OCI-LY7 (cell line): ENCODE measurements around the gene GALP. TPM values are rescaled to one million over a fixed set of nuclear protein-coding genes. Genes with fewer than 3 reads are reported as not detected.
"Not testable (repeated sequence)": the region's sequence is repeated elsewhere in the genome, so short reads cannot be mapped to it uniquely, and the experiment has no call there.

Source experiments
- Bru-seq: library from RNA; stranded (reverse); fragments of 400-500 nt; gene quantifications from one replicate; lab custom pipeline; 2021; lab: Mats Ljungman, UMichigan
- BruChase-seq, 2 experiments: library from RNA; stranded (reverse); fragments of 400-500 nt; gene quantifications; one replicate each; lab custom pipeline; 2021; lab: Mats Ljungman, UMichigan
- BruUV-seq: library from RNA; stranded (reverse); fragments of 400-500 nt; replicated peaks from 2 replicates; lab custom pipeline; 2021; lab: Mats Ljungman, UMichigan
- CTCF ChIA-PET: fragments of 300-600 bp; sonication (Branson Sonifier 250); formaldehyde crosslinking; loops from one replicate; lab custom pipeline; 2022; ENCODE audit warnings: antibody characterized with exemption; ENCODE audit not compliant: unreplicated experiment; lab: Charles Lee
- POLR2A ChIA-PET: fragments of 300-600 bp; sonication (Branson Sonifier 250); formaldehyde crosslinking; loops from one replicate; lab custom pipeline; 2022; ENCODE audit warnings: antibody characterized with exemption; lab: Charles Lee
- DNase-seq: peaks from one replicate; pipeline ENCODE4 v3.0.0-alpha.2; 2015; ENCODE audit warnings: low spot score
- H2AFZ ChIP-seq: fragments of 200-600 bp; sonication (generic), shearing (Covaris generic); 2 replicates; pipeline ENCODE4 v1.6.1; 2014; ENCODE audit warnings: mild to moderate bottlenecking, antibody characterized with exemption, low read length, moderate library complexity
- H3K27ac ChIP-seq: fragments of 200-600 bp; sonication (generic); 2 replicates; pipeline ENCODE4 v1.5.1; 2014; ENCODE audit warnings: mixed run types, low read depth, mild to moderate bottlenecking, moderate library complexity, low read length, inconsistent platforms; ENCODE audit not compliant: poor library complexity, severe bottlenecking
- H3K36me3 ChIP-seq: fragments of 200-600 bp; sonication (generic); 2 replicates; pipeline ENCODE4 v1.6.1; 2014; ENCODE audit warnings: mild to moderate bottlenecking, antibody characterized with exemption, low read length, moderate library complexity, mixed read lengths; ENCODE audit not compliant: insufficient read depth
- H3K4me1 ChIP-seq: fragments of 200-600 bp; sonication (generic); 2 replicates; pipeline ENCODE4 v1.5.1; 2014; ENCODE audit warnings: mild to moderate bottlenecking, low read length; ENCODE audit not compliant: insufficient read depth, poor library complexity, severe bottlenecking
- H3K4me2 ChIP-seq: fragments of 200-600 bp; sonication (generic); 2 replicates; pipeline ENCODE4 v1.6.1; 2014; ENCODE audit warnings: mild to moderate bottlenecking, low read length
- H3K4me3 ChIP-seq: fragments of 200-600 bp; sonication (generic); 2 replicates; pipeline ENCODE4 v1.5.1; 2014; ENCODE audit warnings: mild to moderate bottlenecking, low read depth, low read length; ENCODE audit not compliant: poor library complexity, severe bottlenecking
- H3K79me2 ChIP-seq: fragments of 200-600 bp; sonication (generic); 2 replicates; pipeline ENCODE4 v1.6.1; 2016; ENCODE audit warnings: low read depth, mild to moderate bottlenecking, low read length, moderate library complexity, mixed read lengths; ENCODE audit not compliant: insufficient read depth
- H3K9me2 ChIP-seq: fragments of 200-600 bp; sonication (generic); 2 replicates; pipeline ENCODE4 v1.6.1; 2016; ENCODE audit warnings: mild to moderate bottlenecking, low read length, mixed read lengths; ENCODE audit not compliant: insufficient read depth
- H3K9me3 ChIP-seq: fragments of 200-600 bp; sonication (generic); 2 replicates; pipeline ENCODE4 v1.6.1; 2014; ENCODE audit warnings: mild to moderate bottlenecking, mixed run types, low read length, mixed read lengths
- H4K20me1 ChIP-seq: fragments of 200-600 bp; sonication (generic); 2 replicates; pipeline ENCODE4 v1.6.1; 2014; ENCODE audit warnings: mild to moderate bottlenecking, antibody characterized with exemption, low read length, moderate library complexity, mixed read lengths; ENCODE audit not compliant: insufficient read depth
- EZH2phosphoT487 ChIP-seq: fragments of 200-600 bp; sonication (generic); IDR thresholded peaks from 2 replicates; pipeline ENCODE4 v1.6.1; 2018; ENCODE audit warnings: low read depth, borderline replicate concordance, mild to moderate bottlenecking, mixed run types, antibody characterized with exemption, low read length, moderate library complexity, mixed read lengths
- intact Hi-C: fragments of 100-400 bp; cut with micrococcal nuclease; formaldehyde crosslinking; loops from one replicate; pipeline ENCODE4 v1.10.0; 2022; ENCODE audit not compliant: unreplicated experiment
- long read RNA-seq: library from polyadenylated mRNA; stranded (forward); transcript quantifications from one replicate; pipeline ENCODE4 v2.0.0, GENCODE V29; 2022
- total RNA-seq, 2 experiments: library from RNA; depleted of rRNA in 1 of 2; stranded (reverse); fragments of >200 nt in 1 of 2; shearing (Covaris generic) in 1 of 2; gene quantifications; 2 replicates each; pipeline ENCODE4 v1.2.3, GENCODE V29; 2014 to 2022
- TF ChIP-seq, protein P1 (sequence below): fragments of 200-600 bp; sonication (generic); conservative IDR thresholded peaks from 2 replicates; pipeline ENCODE4 v1.5.1; 2014; ENCODE audit warnings: mild to moderate bottlenecking, antibody characterized with exemption, low read length, moderate library complexity, mixed read lengths

Gene GALP
- not detected in 2 replicates for total RNA-seq (2014; rRNA removed; shearing (Covaris generic))
- total RNA-seq (2022): not detected in 2 replicates
- Bru-seq, nascent RNA: not detected
- percentile 10 among the genes with signal in this experiment for BruChase-seq, experiment 1, labeled RNA remaining after a 6-hour chase
- BruChase-seq, experiment 2, labeled RNA remaining after a 2-hour chase: percentile 6 among the genes with signal in this experiment
- long read RNA-seq: 0 reads

DNA sequence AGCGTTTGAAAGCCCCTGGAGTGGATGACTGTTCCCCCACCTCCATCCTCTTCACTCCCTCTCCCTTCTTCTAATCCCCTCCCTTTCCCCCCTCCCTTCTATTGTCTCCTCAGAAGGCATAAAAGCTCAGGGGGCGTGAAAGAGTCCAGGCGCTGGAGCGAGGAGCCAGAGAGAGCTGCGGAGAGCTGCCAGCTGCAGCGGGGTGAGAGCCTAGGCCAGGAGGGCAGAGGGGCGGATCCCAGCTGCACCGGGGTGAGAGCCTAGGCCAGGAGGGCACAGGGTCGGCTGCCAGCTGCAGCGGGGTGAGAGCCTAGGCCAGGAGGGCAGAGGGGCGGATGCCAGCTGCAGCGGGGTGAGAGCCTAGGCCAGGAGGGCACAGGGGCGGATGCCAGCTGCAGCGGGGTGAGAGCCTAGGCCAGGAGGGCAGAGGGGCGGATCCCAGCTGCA lies at the start of gene GALP:
Gene GALP, plus strand, starts transcription at position 148 of the 447 bp plus-strand sequence. CDS start 1,101 bp downstream, outside the sequence.
- H2AFZ ChIP-seq, CTCF ChIA-PET, H4K20me1 ChIP-seq, H3K9me3 ChIP-seq, H3K36me3 ChIP-seq, H3K4me3 ChIP-seq, BruUV-seq, H3K4me2 ChIP-seq, H3K79me2 ChIP-seq, intact Hi-C loops, POLR2A ChIA-PET, H3K9me2 ChIP-seq, H3K27ac ChIP-seq, H3K4me1 ChIP-seq, DNase-seq: not testable (repeated sequence)

GRCh38 chr19:56126983-56127780 lies 48.6 kb upstream of the GALP start:
- Histone ChIP-seq H3K36me3 (no peaks in the 10 kb centered on the region), H2AFZ (no peak overlapping the region), H3K4me2 (no peak overlapping the region), H3K4me3 (no peak overlapping the region), H3K79me2 (no peaks in the 10 kb centered on the region), H3K4me1 (peaks cover 1% of the 10 kb centered on the region), H3K27ac (no peak overlapping the region), H4K20me1 (no peaks in the 10 kb centered on the region), H3K9me2 (no peaks in the 10 kb centered on the region), H3K9me3 (no peaks in the 10 kb centered on the region)
- BruUV-seq: no TSS peak
- no peak for TF ChIP-seq EZH2phosphoT487
- TF ChIP-seq, protein P1, sequence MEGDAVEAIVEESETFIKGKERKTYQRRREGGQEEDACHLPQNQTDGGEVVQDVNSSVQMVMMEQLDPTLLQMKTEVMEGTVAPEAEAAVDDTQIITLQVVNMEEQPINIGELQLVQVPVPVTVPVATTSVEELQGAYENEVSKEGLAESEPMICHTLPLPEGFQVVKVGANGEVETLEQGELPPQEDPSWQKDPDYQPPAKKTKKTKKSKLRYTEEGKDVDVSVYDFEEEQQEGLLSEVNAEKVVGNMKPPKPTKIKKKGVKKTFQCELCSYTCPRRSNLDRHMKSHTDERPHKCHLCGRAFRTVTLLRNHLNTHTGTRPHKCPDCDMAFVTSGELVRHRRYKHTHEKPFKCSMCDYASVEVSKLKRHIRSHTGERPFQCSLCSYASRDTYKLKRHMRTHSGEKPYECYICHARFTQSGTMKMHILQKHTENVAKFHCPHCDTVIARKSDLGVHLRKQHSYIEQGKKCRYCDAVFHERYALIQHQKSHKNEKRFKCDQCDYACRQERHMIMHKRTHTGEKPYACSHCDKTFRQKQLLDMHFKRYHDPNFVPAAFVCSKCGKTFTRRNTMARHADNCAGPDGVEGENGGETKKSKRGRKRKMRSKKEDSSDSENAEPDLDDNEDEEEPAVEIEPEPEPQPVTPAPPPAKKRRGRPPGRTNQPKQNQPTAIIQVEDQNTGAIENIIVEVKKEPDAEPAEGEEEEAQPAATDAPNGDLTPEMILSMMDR: no peak
- intact Hi-C loops: no loop called here
- no peak for DNase-seq
- ChIA-PET CTCF (no interaction called here), POLR2A (no interaction called here)

GRCh38 chr19:56130006-56130405 lies 45.8 kb upstream of the GALP start:
- Histone ChIP-seq H3K36me3 (no peaks in the 10 kb centered on the region), H3K4me2 (no peak overlapping the region), H3K9me2 (no peaks in the 10 kb centered on the region), H3K4me3 (no peak overlapping the region), H3K9me3 (no peaks in the 10 kb centered on the region), H3K79me2 (no peaks in the 10 kb centered on the region), H4K20me1 (no peaks in the 10 kb centered on the region), H2AFZ (no peak overlapping the region), H3K27ac (no peak overlapping the region), H3K4me1 (no peaks in the 10 kb centered on the region)
- POLR2A ChIA-PET: no interaction called here
- CTCF ChIA-PET: no interaction called here
- no peak for DNase-seq
- no TSS peak for BruUV-seq
- TF ChIP-seq, protein P1: no peak
- no peak for TF ChIP-seq EZH2phosphoT487
- intact Hi-C loops: no loop called here
